ENCODE data around the gene ELP2. TPM values are rescaled to one million over a fixed set of nuclear protein-coding genes. Genes with fewer than 3 reads are reported as not detected.

The ELP2 gene
- polyA plus RNA-seq, 1 donor (not counting 4 experiments of a cell fraction or from before 2014, with no cell fraction given): 74.6 TPM

GRCh38 chr18:36126668-36127067, 3.0 kb upstream of the ELP2 start:
- no peak overlapping the region for H3K4me3 ChIP-seq (ENCODE audit: control insufficient read depth in 2 of 3, extremely low read depth in 1 of 3, insufficient read depth in 2 of 3, low read depth in 1 of 3, low read length in 3 of 3)
- dilution Hi-C loops (cut with MboI; ENCODE audit: extremely low pct_ligation_motif_present, low sequenced_read_pairs): no loop called here
- FAIRE-seq: no peak
- H3K27me3 ChIP-seq (ENCODE audit: control insufficient read depth, extremely low read depth, insufficient read depth, low read length): no peaks in the 10 kb centered on the region
- no peak overlapping the region for H3K9ac ChIP-seq (ENCODE audit: control insufficient read depth, extremely low read depth, insufficient read depth, low read length)
- H4K20me1 ChIP-seq (ENCODE audit: control insufficient read depth, extremely low read depth, insufficient read depth, low read length): no peaks in the 10 kb centered on the region
- TF ChIP-seq CTCF (optimal IDR thresholded peaks at IDR 0.05 in 1 of 3, IDR thresholded peaks at IDR 0.05 in 1 of 3, conservative IDR thresholded peaks at IDR 0.05 in 1 of 3; ENCODE audit: extremely low read depth in 1 of 3, insufficient read depth in 2 of 3, low read length in 3 of 3) (no peak), EZH2 (IDR thresholded peaks at IDR 0.05; ENCODE audit: low read length) (no peak)
- no peak overlapping the region for H3K4me2 ChIP-seq (ENCODE audit: control insufficient read depth, extremely low read depth, insufficient read depth, low read depth, low read length)
- H2AFZ ChIP-seq (ENCODE audit: control insufficient read depth, low read length): no peak overlapping the region
- H3K9me1 ChIP-seq (ENCODE audit: control insufficient read depth, extremely low read depth, insufficient read depth, low read length): no peaks in the 10 kb centered on the region
- H3K27ac ChIP-seq (ENCODE audit: control insufficient read depth, insufficient read depth, low read length): no peak overlapping the region
- no peak for DNase-seq (ENCODE audit: low read depth, low spot score)
- H3K4me1 ChIP-seq (ENCODE audit: control insufficient read depth, extremely low read depth, insufficient read depth, low read length): peaks cover 25% of the 10 kb centered on the region
- peaks cover 2 to 7% of the 10 kb centered on the region in 2 experiments for H3K36me3 ChIP-seq (ENCODE audit: control insufficient read depth in 2 of 2, extremely low read depth in 1 of 2, insufficient read depth in 2 of 2, low read length in 2 of 2)
- H3K79me2 ChIP-seq (ENCODE audit: control insufficient read depth, insufficient read depth, low read length): peaks cover 38% of the 10 kb centered on the region
- H3K9me3 ChIP-seq (ENCODE audit: control insufficient read depth, low read depth, low read length): no peaks in the 10 kb centered on the region

GRCh38 chr18:36127836-36128529, 1.7 kb upstream of the ELP2 start:
- Histone ChIP-seq H3K4me1 (ENCODE audit: control insufficient read depth, extremely low read depth, insufficient read depth, low read length) (peaks cover 25% of the 10 kb centered on the region), H3K4me3 (ENCODE audit: control insufficient read depth in 2 of 3, extremely low read depth in 1 of 3, insufficient read depth in 2 of 3, low read depth in 1 of 3, low read length in 3 of 3) (peak overlapping the region; percentile 83 to 95 (median 92)), H3K9ac (ENCODE audit: control insufficient read depth, extremely low read depth, insufficient read depth, low read length) (peak overlapping the region; percentile 97), H3K27ac (ENCODE audit: control insufficient read depth, insufficient read depth, low read length) (peak overlapping the region; percentile 24), H4K20me1 (ENCODE audit: control insufficient read depth, extremely low read depth, insufficient read depth, low read length) (peaks cover 5% of the 10 kb centered on the region), H3K27me3 (ENCODE audit: control insufficient read depth, extremely low read depth, insufficient read depth, low read length) (no peaks in the 10 kb centered on the region), H3K9me1 (ENCODE audit: control insufficient read depth, extremely low read depth, insufficient read depth, low read length) (no peaks in the 10 kb centered on the region), H3K4me2 (ENCODE audit: control insufficient read depth, extremely low read depth, insufficient read depth, low read depth, low read length) (peak overlapping the region; percentile 97), H3K79me2 (ENCODE audit: control insufficient read depth, insufficient read depth, low read length) (peaks cover 52% of the 10 kb centered on the region), H2AFZ (ENCODE audit: control insufficient read depth, low read length) (peak overlapping the region; percentile 89), H3K36me3 (ENCODE audit: control insufficient read depth in 2 of 2, extremely low read depth in 1 of 2, insufficient read depth in 2 of 2, low read length in 2 of 2) (peaks cover 2 to 5% of the 10 kb centered on the region in 2 experiments), H3K9me3 (ENCODE audit: control insufficient read depth, low read depth, low read length) (no peaks in the 10 kb centered on the region)
- DNase-seq (ENCODE audit: low read depth, low spot score): no peak
- TF ChIP-seq EZH2 (IDR thresholded peaks at IDR 0.05; ENCODE audit: low read length): no peak
- TF ChIP-seq CTCF (optimal IDR thresholded peaks at IDR 0.05 in 1 of 3, IDR thresholded peaks at IDR 0.05 in 1 of 3, conservative IDR thresholded peaks at IDR 0.05 in 1 of 3; ENCODE audit: extremely low read depth in 1 of 3, insufficient read depth in 2 of 3, low read length in 3 of 3): no peak
- dilution Hi-C loops (cut with MboI; ENCODE audit: extremely low pct_ligation_motif_present, low sequenced_read_pairs): no loop called here
- no peak for FAIRE-seq
